Camera-type eye (tissue), 1 donor: Measurements from ENCODE around the gene MMAB. TPM values are rescaled to one million over a fixed set of nuclear protein-coding genes. Genes with fewer than 3 reads are reported as not detected.

Experiments
- total RNA-seq: library from RNA; depleted of rRNA; stranded (reverse); fragments of >200 nt; gene quantifications from one replicate; pipeline ENCODE4 v1.2.3, GENCODE V29; 2014

MMAB gene
- 19.2 TPM for total RNA-seq

DNA sequence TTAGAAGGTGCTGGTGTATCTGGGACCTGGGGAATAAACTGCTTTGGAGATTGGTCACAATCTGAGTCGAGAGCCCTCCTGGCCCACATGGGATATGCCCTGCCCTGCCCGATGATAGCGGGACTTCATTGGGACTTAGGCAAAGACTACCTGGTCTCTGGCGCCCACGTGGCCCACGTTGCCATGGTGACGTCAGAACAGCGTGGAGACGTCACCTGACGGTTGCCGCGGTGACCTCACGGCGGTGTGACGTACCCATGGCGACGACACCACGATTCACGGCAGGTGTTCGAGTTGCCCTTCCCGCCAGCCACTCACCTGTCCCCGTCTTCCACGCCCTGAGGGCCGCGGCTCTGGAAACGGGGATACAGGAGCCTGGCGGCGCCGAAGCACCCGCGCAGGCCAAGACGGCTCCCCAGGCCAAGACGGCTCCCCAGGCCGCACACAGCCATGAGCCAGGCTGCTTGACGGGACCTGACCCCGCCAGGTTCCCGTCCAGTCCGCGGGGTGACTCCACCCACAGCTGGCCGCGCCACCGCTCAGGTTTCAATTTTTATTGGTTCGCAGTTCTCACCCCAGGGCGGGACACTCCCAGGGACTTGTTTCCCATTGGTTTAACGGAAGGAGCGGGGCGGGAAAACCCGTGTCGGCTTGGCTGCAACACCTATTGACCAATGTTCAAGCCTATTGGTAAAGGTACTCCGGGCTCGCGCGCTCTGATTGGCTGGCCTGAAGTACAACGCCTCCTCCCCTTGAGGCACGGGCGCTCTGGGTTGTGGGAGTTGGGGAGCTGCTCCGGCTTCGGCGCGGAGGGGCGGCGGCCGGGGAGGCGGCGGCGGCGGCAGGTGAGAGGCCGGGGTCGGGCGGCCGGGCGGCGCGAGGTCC lies at the start of gene MMAB, which contains the start of gene MVK:
Gene MMAB, minus strand, starts transcription at position 476 of the 885 bp plus-strand sequence. Its CDS starts 24 bp downstream, at position 452.
Gene MVK, plus strand, starts transcription at position 766 of the 885 bp plus-strand sequence. CDS start 1,029 bp downstream, outside the sequence.

Other genes with a start within 250 kb of the MMAB start
- 0.82 TPM for gene MYO1H, start 225.6 kb downstream of the MMAB start, total RNA-seq
- gene KCTD10, start 96.2 kb downstream of the MMAB start, total RNA-seq = 59.8 TPM
- gene UBE3B, start 95.9 kb downstream of the MMAB start, total RNA-seq = 71.2 TPM
- gene MVK, start 290 bp upstream of the MMAB start, total RNA-seq = 17.5 TPM
- gene FAM222A, start 140.3 kb upstream of the MMAB start, total RNA-seq = 25.1 TPM